ENCODE measurements around the gene CHN2.

DNA sequence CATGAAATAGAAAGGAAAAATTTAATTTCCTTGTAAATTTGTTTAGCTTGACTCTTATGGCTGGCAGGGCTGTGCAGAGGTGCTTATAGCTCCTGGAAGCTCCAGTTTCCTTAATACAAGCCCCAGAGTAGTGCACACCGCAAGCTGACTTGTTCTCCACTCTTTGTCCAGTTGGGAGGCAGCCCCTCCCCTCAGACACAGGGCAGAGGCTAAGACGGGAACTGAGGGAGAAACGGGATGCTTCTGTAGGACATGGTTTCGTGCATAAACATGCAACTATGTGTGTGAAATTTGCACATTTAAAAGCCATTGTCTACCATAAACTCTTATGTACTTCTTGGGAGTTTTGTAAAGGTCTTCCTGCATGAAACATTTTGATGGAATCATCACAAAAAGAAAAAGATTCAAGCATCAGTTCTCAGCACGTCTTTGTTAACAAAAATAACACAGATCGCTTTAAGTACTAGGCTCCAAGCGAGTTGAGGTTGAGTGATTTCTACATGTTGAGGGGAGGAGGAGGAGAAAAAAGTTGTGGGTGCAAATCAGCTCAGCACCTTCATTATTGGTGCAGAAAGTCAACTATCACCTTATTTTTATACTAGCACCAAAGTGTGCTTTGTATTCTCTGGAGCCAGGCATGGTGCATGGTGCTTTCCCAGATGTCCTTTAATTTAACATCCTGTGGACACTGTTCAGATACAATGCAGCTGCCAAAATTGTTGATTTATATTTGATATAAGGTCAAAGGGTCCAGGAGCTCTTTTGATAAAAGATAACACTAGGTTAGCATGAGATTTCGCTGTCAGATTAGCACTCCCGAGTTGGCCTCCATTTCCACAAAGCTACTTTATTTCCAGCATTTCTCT is 124.5 kb downstream of the CHN2 start:
- TF ChIP-seq POLR2A (IDR thresholded peaks at IDR 0.05; ENCODE audit: low read depth, low read length) (no peak), TAF1 (IDR thresholded peaks at IDR 0.05; ENCODE audit: low read depth, low read length) (no peak), POLR2AphosphoS5 (IDR thresholded peaks at IDR 0.05; ENCODE audit: low read depth, low read length) (no peak)
